Large intestine (tissue), 3 donors: Measurements from ENCODE around the gene DNAJC18. TPM values are rescaled to one million over a fixed set of nuclear protein-coding genes. Genes with fewer than 3 reads are reported as not detected.

Experiments used
- DNase-seq, 2 donors: peaks; one replicate each; pipeline versions ENCODE4 v3.0.0 to v3.0.0-alpha.2; 2013
- H3K27ac ChIP-seq: one replicate; pipeline ENCODE4 v1.5.1; 2013; ENCODE audit warnings: low read length
- H3K27me3 ChIP-seq: 2 replicates; pipeline ENCODE4 v1.6.1; 2013; ENCODE audit warnings: low read length; ENCODE audit not compliant: control insufficient read depth, insufficient read depth
- H3K36me3 ChIP-seq: 2 replicates; pipeline ENCODE4 v1.6.1; 2013; ENCODE audit warnings: low read length; ENCODE audit not compliant: control insufficient read depth, insufficient read depth
- H3K4me1 ChIP-seq: one replicate; pipeline ENCODE4 v1.6.1; 2013; ENCODE audit warnings: low read length; ENCODE audit not compliant: control insufficient read depth, insufficient read depth
- H3K4me3 ChIP-seq: one replicate; pipeline ENCODE4 v1.5.1; 2013; ENCODE audit warnings: low read length
- H3K9me3 ChIP-seq: one replicate; pipeline ENCODE4 v1.6.1; 2013; ENCODE audit warnings: mild to moderate bottlenecking, low read depth, low read length, moderate library complexity; ENCODE audit not compliant: control insufficient read depth
- WGBS: methylation state at CpG from one replicate; pipeline ENCODE4 v1.1.5; 2013; ENCODE audit warnings: low lambda C conversion rate; ENCODE audit not compliant: insufficient coverage; 5-methylcytosine and 5-hydroxymethylcytosine counted together
- polyA plus RNA-seq: library from polyadenylated mRNA; unstranded; fragments of 120-200 nt; gene quantifications from one replicate; pipeline ENCODE4 v1.2.1, GENCODE V29; 2013

DNAJC18 gene
- polyA plus RNA-seq, 1 donor = 8.7 TPM

- Histone ChIP-seq H3K27ac (no peak within 1 kb of the TSS), H3K9me3 (peaks cover 6% of the 10 kb centered on the region), H3K4me3 (peak within 1 kb of the TSS; percentile 21), H3K36me3 (no peaks in the 10 kb centered on the region), H3K27me3 (peaks cover 43% of the 10 kb centered on the region), H3K4me1 (peaks cover 17% of the 10 kb centered on the region)
- no peak for DNase-seq
- no CpG with 5 or more reads among the region's 76 CpGs for WGBS
Measured at GRCh38 chr5:139394654-139395566, 44.4 kb downstream of the DNAJC18 start, which contains the start of gene PROB1. Gene PROB1, minus strand, starts transcription at chr5:139395104. Its CDS starts 23 bp downstream, at chr5:139395081.

DNA sequence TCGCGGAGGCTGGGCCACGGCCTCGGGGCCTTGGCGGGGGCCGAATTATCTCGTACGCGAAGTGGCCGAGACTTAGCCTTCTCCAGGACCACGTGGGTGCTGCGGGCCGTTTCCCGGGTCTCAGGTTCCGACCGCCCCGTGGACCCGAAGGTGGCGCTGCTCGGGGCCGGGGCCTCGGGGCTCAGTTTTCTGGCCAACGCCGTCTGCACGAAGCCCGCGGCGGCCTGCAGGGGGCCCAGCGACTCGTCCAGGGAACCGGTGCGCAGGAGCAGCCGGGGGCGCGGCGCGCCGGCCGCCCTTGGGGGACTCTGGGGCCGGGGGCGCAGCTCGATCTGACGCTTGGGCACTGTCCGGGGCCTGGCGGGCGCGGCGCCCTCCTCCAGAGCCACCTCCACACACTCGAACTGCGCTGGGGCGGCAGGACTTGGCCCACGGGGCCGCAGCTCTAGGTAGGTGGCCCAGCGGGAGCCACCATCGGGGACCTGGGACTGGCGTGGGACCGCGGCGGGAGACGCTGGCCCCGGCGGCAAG is 45.1 kb downstream of the DNAJC18 start:
- peak in 1 of 2 donors; percentile 60 for DNase-seq
- Histone ChIP-seq H3K27ac (no peak overlapping the region), H3K4me1 (peaks cover 17% of the 10 kb centered on the region)

DNA sequence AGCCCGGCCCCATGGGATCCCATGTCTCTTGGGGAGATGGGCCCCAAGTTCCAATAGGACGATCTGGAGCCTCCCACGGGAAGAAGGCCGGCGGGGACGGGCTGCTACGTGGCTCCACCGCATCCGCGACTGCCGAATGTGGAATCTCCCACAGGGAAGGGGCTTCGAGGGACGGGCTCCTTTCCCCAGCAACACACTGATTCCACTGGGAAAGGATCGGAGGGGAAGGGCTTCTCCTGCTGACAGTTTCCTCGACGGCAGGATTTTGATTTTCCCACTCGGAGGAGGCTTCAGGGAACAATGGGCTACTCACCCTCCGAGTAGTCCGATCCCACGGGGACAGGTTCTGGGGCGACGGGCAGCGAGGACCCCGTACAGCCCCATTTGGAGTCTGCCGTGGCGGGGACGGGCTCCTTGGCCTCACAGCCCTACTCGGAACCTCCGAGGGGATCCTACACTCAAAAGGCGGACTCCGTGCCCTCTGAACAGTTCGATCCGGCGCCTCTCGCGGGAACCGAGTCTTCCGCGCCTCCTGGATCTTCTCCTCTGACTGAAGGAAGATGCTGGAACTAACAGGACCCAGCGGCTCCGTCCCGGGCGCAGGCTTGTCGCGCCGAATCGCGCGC is 45.7 kb downstream of the DNAJC18 start:
- H3K4me1 ChIP-seq = peaks cover 17% of the 10 kb centered on the region
- peaks cover 6% of the 10 kb centered on the region for H3K9me3 ChIP-seq
- no peak overlapping the region for H3K27ac ChIP-seq
- peaks cover 43% of the 10 kb centered on the region for H3K27me3 ChIP-seq
- H3K4me3 ChIP-seq = peak overlapping the region; percentile 38
- WGBS = no CpG with 5 or more reads among the region's 49 CpGs
- H3K36me3 ChIP-seq = no peaks in the 10 kb centered on the region
- no peak for DNase-seq

More for the DNA sequence above, 45.1 kb downstream of the DNAJC18 start:
- Histone ChIP-seq H3K4me3 (peak overlapping the region; percentile 17), H3K36me3 (no peaks in the 10 kb centered on the region), H3K27me3 (peaks cover 43% of the 10 kb centered on the region), H3K9me3 (peaks cover 6% of the 10 kb centered on the region)
- no CpG with 5 or more reads among the region's 62 CpGs for WGBS

GRCh38 chr5:139392678-139393496 is 46.4 kb downstream of the DNAJC18 start:
- Histone ChIP-seq H3K4me1 (peaks cover 22% of the 10 kb centered on the region), H3K36me3 (no peaks in the 10 kb centered on the region), H3K9me3 (peaks cover 6% of the 10 kb centered on the region), H3K4me3 (peak overlapping the region; percentile 38), H3K27me3 (peaks cover 43% of the 10 kb centered on the region), H3K27ac (no peak overlapping the region)
- DNase-seq = peak; percentile 54 to 70
- no CpG with 5 or more reads among the region's 77 CpGs for WGBS

- no peak for DNase-seq
- H3K4me1 ChIP-seq = peaks cover 27% of the 10 kb centered on the region
- H3K36me3 ChIP-seq = no peaks in the 10 kb centered on the region
- peaks cover 43% of the 10 kb centered on the region for H3K27me3 ChIP-seq
- peak overlapping the region; percentile 38 for H3K4me3 ChIP-seq
- H3K9me3 ChIP-seq = peaks cover 6% of the 10 kb centered on the region
- WGBS = no CpG with 5 or more reads among the region's 36 CpGs
- no peak overlapping the region for H3K27ac ChIP-seq
Measured at GRCh38 chr5:139392324-139392677, 47.0 kb downstream of the DNAJC18 start.

- H3K36me3 ChIP-seq = no peaks in the 10 kb centered on the region
- H3K9me3 ChIP-seq = peaks cover 6% of the 10 kb centered on the region
- peak overlapping the region; percentile 6 for H3K4me3 ChIP-seq
- peaks cover 27% of the 10 kb centered on the region for H3K4me1 ChIP-seq
- WGBS = no CpG with 5 or more reads among the region's 33 CpGs
- DNase-seq = no peak
- peaks cover 43% of the 10 kb centered on the region for H3K27me3 ChIP-seq
- H3K27ac ChIP-seq = no peak overlapping the region
Measured at GRCh38 chr5:139391570-139392323, 47.6 kb downstream of the DNAJC18 start.

DNA sequence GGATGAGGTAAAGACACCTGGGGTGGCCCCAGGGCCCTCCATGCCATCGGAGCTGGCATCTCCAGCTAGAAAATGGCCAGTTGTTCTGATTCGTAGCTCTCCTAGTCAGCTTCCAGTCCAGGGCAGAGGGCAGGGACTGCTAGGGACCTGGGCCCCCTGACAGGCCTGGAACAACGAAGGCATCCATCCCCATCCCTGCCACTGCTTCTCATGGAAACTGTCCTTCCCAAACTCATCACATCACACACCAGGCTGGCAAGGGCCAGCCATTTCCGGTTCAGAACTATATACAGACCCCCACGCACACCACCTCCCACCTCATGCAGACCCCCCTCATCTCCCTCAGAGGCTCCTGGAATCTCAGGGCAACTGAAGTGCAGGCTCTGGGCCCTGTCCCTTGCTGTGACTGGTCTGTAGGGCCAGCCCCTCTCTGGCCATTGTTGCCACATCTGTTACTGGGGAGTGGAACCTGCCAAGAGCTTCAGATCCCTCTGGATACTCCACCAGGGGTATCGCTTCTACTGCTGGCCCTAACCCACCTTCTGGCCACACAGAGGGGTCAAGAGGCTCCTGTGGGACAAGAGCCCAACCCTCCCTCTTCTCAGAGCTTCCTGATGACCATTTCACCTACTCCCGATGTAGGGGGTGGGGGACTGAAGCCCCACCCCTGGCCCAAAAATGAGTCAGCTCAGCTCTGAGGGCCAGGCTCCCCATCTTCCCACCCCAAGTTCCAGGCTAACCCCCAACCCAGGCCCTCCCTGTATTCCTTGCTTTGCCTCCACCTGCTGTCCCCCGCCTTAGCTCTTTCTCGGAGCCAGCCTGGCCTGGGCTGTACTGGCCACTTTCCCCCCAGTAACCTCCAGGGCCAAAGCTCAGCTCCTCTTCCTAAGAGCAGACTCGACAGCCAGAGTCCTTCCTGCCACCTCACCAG is 48.4 kb downstream of the DNAJC18 start:
- no CpG with 5 or more reads among the region's 10 CpGs for WGBS
- DNase-seq = no peak
- peaks cover 40% of the 10 kb centered on the region for H3K27me3 ChIP-seq
- peaks cover 29% of the 10 kb centered on the region for H3K4me1 ChIP-seq
- peaks cover 6% of the 10 kb centered on the region for H3K9me3 ChIP-seq
- H3K36me3 ChIP-seq = no peaks in the 10 kb centered on the region
- H3K4me3 ChIP-seq = no peak overlapping the region
- no peak overlapping the region for H3K27ac ChIP-seq

DNA sequence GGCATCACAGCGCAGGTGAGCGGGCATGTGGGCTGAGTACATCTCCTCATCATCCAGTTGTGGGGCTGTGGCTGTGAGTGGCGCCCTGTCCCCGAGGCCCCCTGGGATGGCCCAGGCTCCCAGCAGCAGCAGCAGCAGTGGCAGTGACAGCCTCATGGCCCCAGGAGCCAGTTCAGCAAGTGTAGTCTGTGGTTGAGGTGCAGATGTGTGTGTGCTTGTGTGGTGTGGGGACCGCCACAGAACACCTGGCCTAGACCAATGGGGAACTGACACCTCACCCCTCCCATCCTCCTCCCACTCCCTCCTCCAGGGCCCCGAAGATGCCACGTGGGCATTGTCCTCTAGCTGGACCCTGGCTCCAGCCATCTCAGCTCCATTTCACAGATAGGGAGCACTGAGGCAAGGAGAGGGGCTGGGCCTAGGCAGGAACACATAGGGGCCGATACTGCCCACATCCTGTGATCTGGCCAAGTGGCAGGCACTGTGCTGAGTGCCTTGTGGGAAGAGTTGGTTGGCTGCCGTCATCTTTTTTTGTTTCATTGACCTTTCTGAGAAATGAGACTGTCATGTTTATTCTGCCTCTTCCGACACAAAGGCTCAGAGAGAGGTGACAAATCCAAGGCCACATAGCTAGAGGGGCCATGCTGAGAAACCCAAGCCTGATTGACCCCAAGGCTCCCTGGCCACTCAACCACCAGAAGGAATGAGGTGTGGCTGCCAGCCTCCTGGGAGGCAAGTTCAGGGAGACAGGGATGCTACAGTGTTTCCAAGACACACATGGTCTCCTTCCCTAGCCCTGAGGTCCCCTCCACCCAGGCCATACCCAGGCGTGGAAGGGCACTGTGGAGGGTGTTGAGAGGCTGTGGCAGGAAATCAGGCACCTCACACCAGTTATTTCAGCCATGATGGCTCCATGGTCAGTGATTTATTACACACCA is 49.4 kb downstream of the DNAJC18 start, which contains the start of gene MZB1:
MZB1 (minus strand) TSS at position 213 of the 938 bp plus-strand sequence; CDS start at position 156, 57 bp downstream.
- DNase-seq = no peak
- peaks cover 6% of the 10 kb centered on the region for H3K9me3 ChIP-seq
- no peaks in the 10 kb centered on the region for H3K36me3 ChIP-seq
- peaks cover 38% of the 10 kb centered on the region for H3K4me1 ChIP-seq
- H3K4me3 ChIP-seq = no peak within 1 kb of the TSS
- no CpG with 5 or more reads among the region's 11 CpGs for WGBS
- H3K27ac ChIP-seq = no peak within 1 kb of the TSS
- H3K27me3 ChIP-seq = peaks cover 31% of the 10 kb centered on the region
